DND-41 (cell line): Measurements from ENCODE around the gene CCDC85A.

Source experiments
- CTCF ChIP-seq: IDR thresholded peaks from 2 replicates; pipeline ENCODE4 v1.5.1; 2012; ENCODE audit warnings: borderline replicate concordance, low read length, moderate library complexity, mild to moderate bottlenecking; ENCODE audit not compliant: poor library complexity, severe bottlenecking; ENCODE audit errors: extremely low read depth
- EZH2 ChIP-seq: IDR thresholded peaks from 3 replicates; pipeline ENCODE4 v1.6.1; 2012; ENCODE audit warnings: borderline replicate concordance, low read depth, mild to moderate bottlenecking, moderate library complexity, low read length, inconsistent platforms; ENCODE audit not compliant: severe bottlenecking

- no peak for TF ChIP-seq CTCF
- TF ChIP-seq EZH2, result no peak
Observed at GRCh38 chr2:56314371-56314770, 130.6 kb downstream of the CCDC85A start.
